ENCODE results near the gene CDK5RAP1. TPM values are rescaled to one million over a fixed set of nuclear protein-coding genes. Genes with fewer than 3 reads are reported as not detected.
"Not testable (repeated sequence)": the region's sequence is repeated elsewhere in the genome, so short reads cannot be mapped to it uniquely, and the experiment has no call there.

The CDK5RAP1 gene
- total RNA-seq, 1 experiment from 2014 or later = 49.9 TPM

DNA sequence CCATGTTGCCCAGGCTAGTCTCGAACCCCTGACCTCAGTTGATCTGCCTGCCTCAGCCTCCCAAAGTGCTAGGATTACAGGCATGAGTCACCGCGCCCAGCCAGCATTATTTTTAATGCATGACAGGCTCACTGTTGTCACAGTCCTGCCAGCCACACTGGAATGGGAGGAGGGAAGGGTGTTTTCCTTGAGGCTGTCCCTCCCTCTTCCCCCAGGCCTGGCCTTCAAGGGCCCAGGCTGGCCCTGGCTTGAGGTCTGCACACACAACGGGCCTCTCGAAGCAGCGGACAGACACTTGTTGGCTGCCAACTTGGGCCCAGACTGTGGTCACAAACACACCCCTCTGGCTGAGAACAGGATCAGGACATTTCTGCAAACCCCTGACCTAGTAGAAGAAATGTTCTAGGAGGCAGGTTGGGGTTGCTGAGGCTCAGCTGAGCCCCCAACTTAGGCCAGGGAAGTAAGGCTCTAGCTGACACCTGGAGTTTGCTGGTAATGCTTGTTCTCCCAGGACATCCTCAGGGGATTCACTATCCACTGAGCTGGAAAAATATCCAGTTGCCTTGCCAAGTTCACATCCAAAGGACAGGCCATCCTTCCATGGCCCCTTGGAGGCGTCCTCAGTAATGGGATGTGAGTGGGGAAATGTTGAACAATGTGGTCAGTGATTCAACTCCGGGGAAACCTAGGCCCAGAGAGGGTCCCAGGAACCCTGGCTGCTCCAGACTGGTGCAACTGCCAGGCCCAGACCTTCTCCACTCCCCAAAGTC is 32.3 kb upstream of the CDK5RAP1 start:
- Histone ChIP-seq H3K4me3 (ENCODE audit: insufficient read depth, low read depth, low read length) (no peak overlapping the region), H3K36me3 (replicated peaks; ENCODE audit: control insufficient read depth, insufficient read depth, low read length) (no peaks in the 10 kb centered on the region), H3K27me3 (ENCODE audit: control insufficient read depth, insufficient read depth, low read length) (no peaks in the 10 kb centered on the region)
- no peak for DNase-seq

DNA sequence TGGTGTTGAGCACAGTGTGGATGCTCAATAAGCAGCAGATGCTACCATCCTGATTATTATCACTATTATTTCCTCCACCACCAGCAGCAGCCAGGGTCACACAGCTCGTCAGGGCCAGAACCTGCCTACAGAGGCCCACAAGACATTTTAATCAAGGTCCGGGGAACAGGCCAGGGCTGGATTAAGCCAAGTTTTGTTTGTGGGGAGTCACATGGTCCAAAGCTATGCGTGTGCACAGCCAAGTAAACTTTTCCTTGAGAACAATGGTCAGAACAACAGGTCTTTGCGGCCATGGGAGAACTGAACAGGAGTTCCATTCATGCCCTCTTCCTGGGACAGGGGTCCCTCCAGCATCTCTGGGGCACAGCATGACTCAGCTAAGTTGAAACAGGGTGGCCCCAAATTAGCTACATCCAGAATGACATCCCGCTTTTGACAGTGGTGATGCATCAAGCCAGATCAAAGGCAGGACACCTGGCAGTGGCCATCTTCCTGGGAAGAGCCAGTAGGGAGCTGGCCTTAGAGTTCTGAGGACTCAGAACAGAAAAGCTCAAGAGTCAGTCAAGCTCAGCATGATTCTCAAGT is 30.6 kb upstream of the CDK5RAP1 start:
- no peaks in the 10 kb centered on the region for H3K27me3 ChIP-seq (ENCODE audit: control insufficient read depth, insufficient read depth, low read length)
- no peaks in the 10 kb centered on the region for H3K36me3 ChIP-seq (replicated peaks; ENCODE audit: control insufficient read depth, insufficient read depth, low read length)
- H3K4me3 ChIP-seq (ENCODE audit: insufficient read depth, low read depth, low read length) = no peak overlapping the region
- no peak for DNase-seq

DNA sequence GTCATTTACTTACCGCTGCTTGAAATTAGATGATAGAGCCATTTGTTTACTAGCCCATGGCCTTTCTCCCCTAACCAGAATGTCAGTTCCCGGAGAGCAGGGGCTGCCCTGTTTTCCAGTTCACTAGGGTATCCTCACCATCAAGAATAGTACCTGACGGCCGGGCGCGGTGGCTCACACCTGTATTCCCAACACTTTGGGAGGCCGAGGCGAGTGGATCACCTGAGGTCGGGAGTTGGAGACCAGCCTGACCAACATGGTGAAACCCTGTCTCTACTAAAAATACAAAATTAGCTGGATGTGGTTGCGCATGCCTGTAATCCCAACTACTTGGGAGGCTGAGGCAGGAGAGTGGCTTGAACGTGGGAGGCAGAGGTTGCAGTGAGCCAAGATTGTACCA is 22.6 kb upstream of the CDK5RAP1 start:
- not testable (repeated sequence) for H3K36me3 ChIP-seq (replicated peaks; ENCODE audit: control insufficient read depth, insufficient read depth, low read length); DNase-seq; H3K4me3 ChIP-seq (ENCODE audit: insufficient read depth, low read depth, low read length); H3K27me3 ChIP-seq (ENCODE audit: control insufficient read depth, insufficient read depth, low read length)

DNA sequence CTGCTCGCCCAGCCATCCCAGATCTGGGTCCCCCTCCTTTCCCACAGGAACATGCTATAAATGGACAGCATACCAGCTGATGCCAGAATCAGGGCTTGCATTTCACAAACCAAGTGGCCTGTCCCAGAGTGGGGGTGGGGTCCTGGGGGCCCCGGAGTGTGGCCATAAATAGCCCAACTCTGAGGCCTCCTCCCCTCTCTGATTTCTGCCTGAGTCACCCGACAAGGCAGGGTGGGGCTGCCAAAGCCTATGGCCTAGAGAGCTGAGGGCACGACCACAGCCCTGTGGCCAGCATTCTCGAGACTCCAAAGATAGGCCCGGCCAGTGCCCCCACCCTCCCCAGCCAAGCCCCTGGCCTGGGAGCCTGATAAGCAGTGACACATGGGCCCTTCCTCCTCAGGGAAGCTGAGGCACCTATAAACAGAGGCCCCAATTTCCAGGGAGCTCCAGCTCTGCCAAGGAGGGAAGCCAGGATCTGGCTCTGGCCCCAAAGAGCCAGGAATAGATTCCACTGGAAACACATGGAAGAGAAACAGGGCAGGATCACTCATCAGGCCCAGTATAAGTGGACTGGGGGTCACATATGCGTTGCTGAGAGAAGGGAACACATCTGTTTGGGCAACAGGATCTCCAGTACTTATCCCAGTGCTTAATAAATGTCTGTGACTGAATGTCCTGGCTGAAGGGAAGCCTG is 22.0 kb upstream of the CDK5RAP1 start:
- H3K27me3 ChIP-seq (ENCODE audit: control insufficient read depth, insufficient read depth, low read length) = no peaks in the 10 kb centered on the region
- no peaks in the 10 kb centered on the region for H3K36me3 ChIP-seq (replicated peaks; ENCODE audit: control insufficient read depth, insufficient read depth, low read length)
- H3K4me3 ChIP-seq (ENCODE audit: insufficient read depth, low read depth, low read length) = no peak overlapping the region
- DNase-seq = no peak

DNA sequence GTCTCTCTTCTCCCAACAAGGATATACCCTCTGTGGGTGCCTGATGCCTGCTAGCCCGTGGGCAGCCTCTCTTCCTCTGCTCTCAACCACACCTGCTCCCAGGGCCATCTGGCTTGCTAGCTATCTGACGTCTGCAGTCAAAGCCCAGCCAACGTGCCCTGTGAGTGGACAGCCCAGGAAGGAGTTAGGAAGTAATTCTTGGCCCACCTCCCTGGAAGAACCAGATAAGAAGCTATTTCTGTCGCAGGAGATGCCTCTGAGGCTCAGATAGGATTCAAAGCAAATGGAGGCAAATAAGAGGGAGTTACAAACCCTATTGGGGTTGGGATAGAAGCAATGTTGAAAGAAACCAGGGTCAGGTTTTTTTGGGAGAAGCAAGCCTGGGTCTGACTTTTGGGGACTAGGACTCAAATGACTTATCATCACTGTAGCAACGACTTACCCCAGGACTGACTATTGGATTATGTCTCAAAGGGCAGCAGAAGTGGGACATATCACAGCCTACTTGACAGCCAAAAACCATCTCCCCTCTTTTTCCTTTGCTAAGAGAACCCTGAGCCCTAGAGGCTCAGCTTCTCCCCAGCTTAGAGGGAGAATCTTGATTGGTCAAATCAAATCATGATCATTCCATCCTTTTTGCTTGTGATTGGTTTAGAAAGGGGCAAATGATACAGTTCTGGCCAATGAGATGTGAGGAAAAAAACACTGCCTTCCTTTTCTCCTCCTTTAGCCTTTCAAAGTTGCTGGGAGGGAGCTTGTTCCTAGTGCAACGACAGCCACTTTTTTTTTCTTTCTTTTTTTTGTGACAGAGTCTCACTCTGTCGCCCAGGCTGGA is 18.0 kb upstream of the CDK5RAP1 start:
- Histone ChIP-seq H3K27me3 (ENCODE audit: control insufficient read depth, insufficient read depth, low read length) (no peaks in the 10 kb centered on the region), H3K4me3 (ENCODE audit: insufficient read depth, low read depth, low read length) (no peak overlapping the region), H3K36me3 (replicated peaks; ENCODE audit: control insufficient read depth, insufficient read depth, low read length) (no peaks in the 10 kb centered on the region)
- peak; percentile 17 for DNase-seq

DNA sequence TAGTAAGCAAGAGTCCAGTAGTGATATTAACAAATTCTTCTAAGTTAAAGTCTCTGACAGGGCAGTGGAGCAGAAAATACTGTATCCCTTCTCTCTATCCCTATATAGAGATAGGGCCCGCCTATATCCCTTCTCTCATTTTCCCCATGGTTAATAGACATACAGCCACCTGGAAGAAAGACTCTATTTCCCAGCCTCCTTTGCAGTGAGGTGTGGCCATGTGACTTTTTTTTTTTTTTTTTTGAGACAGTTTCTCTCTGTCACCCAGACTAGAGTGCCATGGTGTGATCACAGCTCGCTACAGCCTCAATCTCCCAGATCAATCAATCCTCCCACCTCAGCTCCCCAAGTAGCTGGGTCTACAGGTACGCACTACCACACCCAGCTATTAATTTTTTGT is 16.7 kb upstream of the CDK5RAP1 start:
- Histone ChIP-seq H3K36me3 (replicated peaks; ENCODE audit: control insufficient read depth, insufficient read depth, low read length) (no peaks in the 10 kb centered on the region), H3K27me3 (ENCODE audit: control insufficient read depth, insufficient read depth, low read length) (no peaks in the 10 kb centered on the region), H3K4me3 (ENCODE audit: insufficient read depth, low read depth, low read length) (no peak overlapping the region)
- DNase-seq = no peak

DNA sequence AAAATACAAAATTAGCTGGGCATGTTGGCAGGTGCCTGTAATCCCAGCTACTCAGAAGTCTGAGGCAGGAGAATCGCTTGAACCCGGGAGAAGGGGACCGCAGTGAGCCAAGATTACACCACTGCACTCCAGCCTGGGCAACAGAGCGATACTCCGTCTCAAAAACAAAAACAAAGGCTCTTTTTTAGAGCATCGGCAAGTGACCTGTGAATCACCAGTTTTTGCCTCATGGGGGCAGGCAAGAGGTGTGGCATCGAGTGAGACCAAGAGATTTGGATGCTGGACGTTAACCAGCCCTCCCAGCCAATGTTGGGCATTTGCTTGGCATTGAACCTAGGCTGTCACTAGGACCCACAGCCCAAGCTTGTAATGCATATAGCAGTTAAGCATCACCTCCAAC is 14.6 kb upstream of the CDK5RAP1 start:
- no peaks in the 10 kb centered on the region for H3K36me3 ChIP-seq (replicated peaks; ENCODE audit: control insufficient read depth, insufficient read depth, low read length)
- H3K27me3 ChIP-seq (ENCODE audit: control insufficient read depth, insufficient read depth, low read length) = no peaks in the 10 kb centered on the region
- DNase-seq = peak; percentile 82
- no peak overlapping the region for H3K4me3 ChIP-seq (ENCODE audit: insufficient read depth, low read depth, low read length)

DNA sequence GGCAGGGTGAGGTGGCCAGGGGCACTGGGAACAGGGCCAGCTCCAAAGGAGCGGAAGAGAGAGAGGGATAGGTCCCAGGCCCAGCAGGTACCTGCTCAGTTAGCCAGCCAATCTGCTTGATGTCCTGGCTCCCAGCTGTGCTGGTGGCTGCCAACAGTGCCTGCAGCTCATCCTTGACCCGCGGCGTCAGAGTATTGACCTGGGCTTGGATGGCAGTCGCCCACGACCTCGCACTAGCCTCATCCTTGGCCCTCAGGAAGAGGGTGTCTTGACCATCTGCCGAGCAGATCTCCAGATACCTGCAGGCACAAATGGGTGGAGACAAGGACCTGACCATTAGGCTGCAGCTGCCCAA is 11.1 kb upstream of the CDK5RAP1 start:
- H3K4me3 ChIP-seq (ENCODE audit: insufficient read depth, low read depth, low read length) = no peak overlapping the region
- no peaks in the 10 kb centered on the region for H3K36me3 ChIP-seq (replicated peaks; ENCODE audit: control insufficient read depth, insufficient read depth, low read length)
- no peak for DNase-seq
- H3K27me3 ChIP-seq (ENCODE audit: control insufficient read depth, insufficient read depth, low read length) = no peaks in the 10 kb centered on the region

DNA sequence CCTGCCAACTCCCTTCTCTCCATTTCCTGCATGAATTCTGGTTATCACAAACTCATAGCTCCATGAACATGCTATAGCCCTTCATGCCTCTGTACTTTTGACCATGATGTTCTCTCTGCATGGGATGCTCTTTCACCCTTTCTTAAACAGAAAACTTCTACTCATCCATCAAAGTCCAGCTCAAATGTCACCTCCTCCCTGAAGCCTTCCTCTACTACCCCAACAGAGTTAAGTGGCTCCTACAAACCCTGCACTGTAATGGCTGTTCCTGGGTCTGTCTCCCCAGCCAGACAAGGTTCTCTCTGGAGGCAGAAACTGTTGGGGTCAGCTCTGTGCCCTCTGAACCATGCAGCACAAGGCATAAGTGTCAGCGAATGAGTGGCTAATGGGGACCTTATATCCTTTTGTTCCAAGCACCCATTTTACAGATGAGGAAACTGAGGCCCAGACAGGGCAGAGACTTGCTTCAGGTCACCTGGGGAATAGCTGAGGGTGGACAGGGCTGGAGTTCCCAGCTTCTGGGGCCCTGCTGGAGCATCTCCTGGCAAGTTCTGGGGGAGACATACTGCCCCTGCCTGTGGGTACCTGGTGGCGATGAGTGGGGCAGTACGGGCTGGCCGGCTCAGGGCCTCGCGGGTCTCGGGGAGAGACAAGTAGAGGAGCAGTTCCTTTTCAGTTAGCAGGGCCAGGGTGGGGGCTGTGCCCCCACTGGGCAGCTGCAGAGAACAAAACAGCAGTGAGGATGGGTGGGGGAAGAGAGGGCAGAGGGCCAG is 10.6 kb upstream of the CDK5RAP1 start:
- H3K27me3 ChIP-seq (ENCODE audit: control insufficient read depth, insufficient read depth, low read length) = no peaks in the 10 kb centered on the region
- no peaks in the 10 kb centered on the region for H3K36me3 ChIP-seq (replicated peaks; ENCODE audit: control insufficient read depth, insufficient read depth, low read length)
- H3K4me3 ChIP-seq (ENCODE audit: insufficient read depth, low read depth, low read length) = no peak overlapping the region
- DNase-seq = no peak

DNA sequence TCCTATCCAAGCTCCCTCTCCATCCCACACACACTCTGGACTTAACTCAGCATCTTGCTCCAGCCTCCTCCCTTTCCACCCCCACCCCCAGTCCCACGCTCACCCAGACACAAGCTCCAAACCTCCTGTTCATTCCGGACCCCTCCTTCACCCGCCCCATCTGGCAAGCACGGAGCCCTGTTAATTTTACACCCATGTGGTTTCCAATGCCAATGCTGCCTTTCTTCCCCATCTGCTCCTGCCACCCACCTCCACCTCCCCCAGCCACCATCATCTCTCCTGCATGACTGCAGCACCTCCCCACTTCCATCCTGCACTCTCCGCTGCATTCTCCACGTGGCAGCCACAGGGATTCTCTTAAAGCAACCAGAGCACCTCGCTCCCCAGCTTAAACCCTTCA is 9.9 kb upstream of the CDK5RAP1 start:
- Histone ChIP-seq H3K4me3 (ENCODE audit: insufficient read depth, low read depth, low read length) (no peak overlapping the region), H3K27me3 (ENCODE audit: control insufficient read depth, insufficient read depth, low read length) (no peaks in the 10 kb centered on the region), H3K36me3 (replicated peaks; ENCODE audit: control insufficient read depth, insufficient read depth, low read length) (no peaks in the 10 kb centered on the region)
- no peak for DNase-seq

DNA sequence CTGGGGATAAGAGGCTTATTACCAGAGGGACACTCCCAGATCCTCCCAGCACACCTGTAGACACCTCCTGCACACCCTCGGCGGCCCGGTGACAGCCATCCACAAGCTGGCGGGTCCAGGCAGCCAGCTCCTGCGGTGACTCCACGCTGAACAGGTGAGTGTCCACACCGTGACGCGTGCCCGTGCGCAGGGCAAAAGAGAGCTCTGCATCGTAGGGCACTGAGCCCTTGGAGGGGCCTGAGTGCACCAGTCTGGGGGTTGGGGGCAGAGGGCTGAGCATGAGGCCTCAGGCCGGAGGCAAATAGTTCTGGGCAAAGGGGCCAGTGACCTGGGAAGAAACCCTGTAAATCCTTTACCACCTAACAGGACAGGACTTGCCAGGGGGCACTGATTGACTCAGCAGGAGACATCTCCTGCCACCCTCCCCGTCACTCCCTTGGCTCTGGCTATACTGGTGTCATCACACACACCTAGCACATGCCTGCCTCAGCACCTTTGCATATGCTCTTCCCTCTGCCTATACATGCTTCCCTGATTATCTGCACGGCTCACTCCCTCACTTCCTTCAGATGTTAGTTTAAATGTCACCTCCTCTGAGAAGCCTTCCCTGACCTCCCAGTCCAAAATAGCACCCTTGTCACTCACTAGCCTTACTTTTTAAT is 8.9 kb upstream of the CDK5RAP1 start:
- no peak for DNase-seq
- H3K36me3 ChIP-seq (replicated peaks; ENCODE audit: control insufficient read depth, insufficient read depth, low read length) = no peaks in the 10 kb centered on the region
- H3K27me3 ChIP-seq (ENCODE audit: control insufficient read depth, insufficient read depth, low read length) = no peaks in the 10 kb centered on the region
- no peak overlapping the region for H3K4me3 ChIP-seq (ENCODE audit: insufficient read depth, low read depth, low read length)

DNA sequence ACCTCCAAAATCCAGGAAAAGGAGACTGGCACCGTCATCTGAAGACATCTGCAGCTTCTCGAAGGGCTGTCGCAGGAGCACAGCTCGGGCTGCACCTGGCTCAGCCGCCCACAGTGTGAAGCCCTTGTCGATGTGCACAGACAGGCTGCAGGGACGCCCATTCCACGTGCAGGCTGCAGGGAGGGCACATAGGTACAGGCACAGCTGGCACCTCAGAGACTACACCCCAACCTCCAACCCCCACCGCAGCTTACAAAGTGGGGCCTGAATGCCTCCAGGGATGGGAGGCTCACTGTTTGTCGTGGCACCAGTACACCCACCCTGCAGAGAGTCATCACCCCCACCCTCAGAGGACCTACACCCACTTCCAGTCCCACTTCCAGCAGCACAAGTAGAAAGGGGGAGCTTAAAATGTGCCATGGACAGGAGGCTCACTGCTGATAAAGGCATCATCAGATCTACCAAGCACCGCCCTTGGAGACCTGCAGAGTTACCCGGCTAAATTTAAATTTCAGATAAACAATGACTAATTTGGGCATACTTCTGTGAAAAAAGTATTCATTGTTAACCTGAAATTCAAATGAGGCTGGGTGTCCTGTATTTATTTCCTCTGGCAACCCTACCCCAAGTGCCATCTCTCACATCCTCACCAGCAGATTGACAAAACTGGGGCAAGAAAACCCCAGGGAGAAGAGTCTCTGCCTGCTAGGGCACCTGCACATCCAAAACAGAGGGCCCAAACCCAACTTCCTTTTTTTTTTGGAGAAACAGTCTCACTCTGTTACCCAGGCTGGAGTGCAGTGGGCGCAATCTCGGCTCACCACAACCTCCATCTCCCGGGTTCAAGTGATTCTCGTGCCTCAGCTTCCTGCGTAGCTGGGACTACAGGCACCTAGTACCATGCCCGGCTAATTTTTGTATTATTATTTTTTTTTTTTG is 7.7 kb upstream of the CDK5RAP1 start:
- Histone ChIP-seq H3K36me3 (replicated peaks; ENCODE audit: control insufficient read depth, insufficient read depth, low read length) (no peaks in the 10 kb centered on the region), H3K27me3 (ENCODE audit: control insufficient read depth, insufficient read depth, low read length) (no peaks in the 10 kb centered on the region), H3K4me3 (ENCODE audit: insufficient read depth, low read depth, low read length) (no peak overlapping the region)
- DNase-seq = no peak

DNA sequence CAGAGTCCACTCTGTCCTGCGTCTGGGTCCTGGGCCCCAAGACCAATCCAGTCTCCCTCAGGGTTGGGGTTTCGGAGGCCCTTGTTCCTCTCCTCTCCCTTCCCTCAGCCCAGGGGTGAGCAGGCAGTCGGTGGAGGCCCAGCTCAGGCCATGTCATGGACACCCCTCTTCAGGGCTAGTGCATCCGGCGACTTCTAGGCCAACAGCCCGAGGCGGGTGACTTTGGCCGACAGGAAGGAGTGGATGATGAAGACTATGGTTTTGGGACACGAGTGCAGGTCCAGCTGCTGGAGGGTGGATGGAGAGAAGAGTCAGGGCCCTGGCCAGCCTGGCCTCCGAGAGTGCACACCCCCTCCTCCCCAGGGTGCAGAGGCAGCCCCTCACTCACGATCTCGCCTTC is 7.0 kb upstream of the CDK5RAP1 start:
- H3K36me3 ChIP-seq (replicated peaks; ENCODE audit: control insufficient read depth, insufficient read depth, low read length) = no peaks in the 10 kb centered on the region
- peak; percentile 25 for DNase-seq

More for the DNA sequence above, 7.0 kb upstream of the CDK5RAP1 start:
- Histone ChIP-seq H3K4me3 (ENCODE audit: insufficient read depth, low read depth, low read length) (no peak overlapping the region), H3K27me3 (ENCODE audit: control insufficient read depth, insufficient read depth, low read length) (no peaks in the 10 kb centered on the region)
